D721Med (cell line): ENCODE results near the gene GOLGA6L2.
"Not testable (repeated sequence)": the region's sequence is repeated elsewhere in the genome, so short reads cannot be mapped to it uniquely, and the experiment has no call there.

Experiments used
- DNase-seq: peaks from one replicate; pipeline ENCODE4 v3.0.0; 2011; ENCODE audit warnings: low spot score; ENCODE audit not compliant: insufficient read length
- FAIRE-seq: peaks from 2 replicates; lab custom pipeline; 2011; peaks lifted over from hg19 to GRCh38; lab: Jason Lieb, UNC
- TF ChIP-seq, protein P1 (sequence below): IDR thresholded peaks from 2 replicates; pipeline ENCODE4 v1.5.1; 2012; ENCODE audit warnings: mild to moderate bottlenecking, control low read depth; ENCODE audit not compliant: insufficient read depth; ENCODE audit errors: missing control alignments

Gene GOLGA6L2

DNA sequence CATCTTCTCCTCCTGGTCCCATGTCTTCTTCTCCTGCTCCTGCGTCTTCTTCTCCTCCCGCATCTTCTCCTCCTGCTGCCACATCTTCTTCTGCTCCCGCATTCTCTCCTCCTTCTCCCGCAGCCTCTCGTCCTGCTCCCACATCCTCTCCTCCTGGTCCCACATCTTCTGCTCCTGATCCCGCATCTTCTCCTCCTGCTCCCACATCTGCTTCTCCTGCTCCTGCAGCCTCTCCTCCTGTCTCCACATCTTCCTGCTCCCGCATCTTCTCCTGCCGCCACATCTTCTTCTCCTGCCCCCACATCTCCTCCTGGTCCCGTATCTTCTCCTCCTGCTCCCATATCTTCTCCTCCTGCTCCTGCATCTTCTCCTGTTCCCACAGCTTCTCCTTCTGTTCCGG lies 6.4 kb downstream of the GOLGA6L2 start:
- TF ChIP-seq, protein P1, sequence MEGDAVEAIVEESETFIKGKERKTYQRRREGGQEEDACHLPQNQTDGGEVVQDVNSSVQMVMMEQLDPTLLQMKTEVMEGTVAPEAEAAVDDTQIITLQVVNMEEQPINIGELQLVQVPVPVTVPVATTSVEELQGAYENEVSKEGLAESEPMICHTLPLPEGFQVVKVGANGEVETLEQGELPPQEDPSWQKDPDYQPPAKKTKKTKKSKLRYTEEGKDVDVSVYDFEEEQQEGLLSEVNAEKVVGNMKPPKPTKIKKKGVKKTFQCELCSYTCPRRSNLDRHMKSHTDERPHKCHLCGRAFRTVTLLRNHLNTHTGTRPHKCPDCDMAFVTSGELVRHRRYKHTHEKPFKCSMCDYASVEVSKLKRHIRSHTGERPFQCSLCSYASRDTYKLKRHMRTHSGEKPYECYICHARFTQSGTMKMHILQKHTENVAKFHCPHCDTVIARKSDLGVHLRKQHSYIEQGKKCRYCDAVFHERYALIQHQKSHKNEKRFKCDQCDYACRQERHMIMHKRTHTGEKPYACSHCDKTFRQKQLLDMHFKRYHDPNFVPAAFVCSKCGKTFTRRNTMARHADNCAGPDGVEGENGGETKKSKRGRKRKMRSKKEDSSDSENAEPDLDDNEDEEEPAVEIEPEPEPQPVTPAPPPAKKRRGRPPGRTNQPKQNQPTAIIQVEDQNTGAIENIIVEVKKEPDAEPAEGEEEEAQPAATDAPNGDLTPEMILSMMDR = no peak
- FAIRE-seq (no peak), DNase-seq (no peak)

DNA sequence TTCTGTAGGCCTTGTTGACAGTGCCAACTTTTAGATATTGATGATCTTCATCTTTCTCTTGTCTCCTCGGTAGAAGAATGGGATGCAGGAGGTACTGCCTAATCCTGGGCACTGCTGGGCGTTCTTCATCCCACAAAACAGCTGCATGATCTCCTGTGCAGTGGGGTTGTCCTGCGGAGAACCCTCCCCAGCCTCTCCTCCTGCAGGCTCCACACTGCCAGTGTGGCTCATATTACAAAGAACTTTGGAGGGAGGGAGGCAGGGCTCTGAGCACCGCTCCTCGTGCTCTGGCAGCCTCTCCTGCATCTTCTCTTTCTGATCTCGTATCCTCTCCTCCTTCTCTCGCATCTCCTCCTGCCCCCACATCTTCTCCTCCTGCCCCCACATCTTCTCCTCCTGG lies 7.5 kb downstream of the GOLGA6L2 start:
- no peak for DNase-seq
- TF ChIP-seq, protein P1 = no peak
- no peak for FAIRE-seq

DNA sequence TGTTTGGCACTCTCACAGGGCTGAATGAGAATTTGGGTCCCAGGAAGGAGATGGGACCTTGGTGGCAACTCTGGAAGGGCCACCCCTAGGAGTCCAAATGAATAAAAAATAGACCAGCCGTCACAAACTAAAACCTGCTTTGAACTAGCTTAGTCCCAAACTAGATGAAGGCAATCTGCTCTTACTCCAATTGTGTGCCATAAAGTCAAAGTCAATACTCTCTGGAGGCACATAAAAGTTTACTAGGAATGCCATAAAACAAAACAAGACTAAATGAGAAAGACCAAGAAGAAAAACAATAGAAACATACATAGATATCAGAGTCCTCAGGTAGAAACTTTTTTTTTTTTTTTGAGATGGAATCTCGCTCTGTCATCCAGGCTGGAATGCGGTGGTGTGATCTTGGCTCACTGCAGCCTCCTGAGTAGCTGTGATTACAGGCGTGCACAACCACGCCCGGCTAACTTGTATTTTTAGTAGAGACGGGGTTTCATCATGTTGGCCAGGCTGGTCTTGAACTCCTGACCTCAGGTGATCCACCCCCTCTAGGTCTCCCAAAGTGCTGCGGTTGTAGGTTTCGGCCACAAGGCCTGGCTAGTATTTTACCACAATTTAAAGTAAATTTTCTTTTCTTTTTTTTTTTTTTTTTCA lies 8.1 kb downstream of the GOLGA6L2 start:
- FAIRE-seq = no peak
- TF ChIP-seq, protein P1 = no peak
- no peak for DNase-seq

DNA sequence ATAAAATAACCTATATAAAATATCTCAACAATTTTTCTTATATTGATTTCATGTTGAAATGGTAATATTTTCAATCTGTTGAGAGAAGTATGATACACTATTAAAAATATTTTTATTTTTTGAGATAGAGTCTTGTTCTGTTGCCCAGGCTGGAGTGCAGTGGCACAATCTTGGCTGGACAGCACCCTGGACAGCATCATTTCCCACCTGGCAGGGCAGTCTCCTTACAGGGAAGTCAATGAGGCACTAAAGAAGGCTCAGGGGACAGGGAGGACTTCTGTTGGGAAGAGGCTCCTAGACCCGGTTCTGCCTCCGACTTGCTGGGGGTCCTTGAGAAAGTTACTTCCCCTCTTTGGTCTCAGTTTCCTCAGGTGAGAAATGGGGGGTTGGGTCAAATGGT lies 9.4 kb downstream of the GOLGA6L2 start:
- DNase-seq (no peak), FAIRE-seq (no peak)
- TF ChIP-seq, protein P1 = no peak

DNA sequence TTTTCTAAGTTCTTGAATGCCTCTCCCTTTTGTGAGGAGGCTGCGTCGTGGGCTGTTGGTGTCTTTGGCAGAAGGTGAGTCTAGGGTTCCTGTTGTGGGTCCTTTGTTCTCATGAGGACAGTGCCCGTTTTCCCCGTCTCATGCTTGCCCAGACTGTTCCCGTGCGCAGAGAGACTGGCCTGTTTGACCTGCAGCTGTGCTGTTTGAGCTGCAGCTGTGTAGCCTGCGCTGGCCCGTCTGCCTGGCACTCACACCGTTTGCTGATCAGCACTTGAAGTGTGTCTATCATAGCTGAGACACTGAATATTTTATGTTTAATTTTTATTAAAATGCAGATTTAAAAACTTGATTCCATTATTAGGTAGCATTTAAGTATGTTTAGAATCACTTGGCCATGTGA lies 9.9 kb downstream of the GOLGA6L2 start:
- DNase-seq (no peak), FAIRE-seq (no peak)
- TF ChIP-seq, protein P1 = no peak

DNA sequence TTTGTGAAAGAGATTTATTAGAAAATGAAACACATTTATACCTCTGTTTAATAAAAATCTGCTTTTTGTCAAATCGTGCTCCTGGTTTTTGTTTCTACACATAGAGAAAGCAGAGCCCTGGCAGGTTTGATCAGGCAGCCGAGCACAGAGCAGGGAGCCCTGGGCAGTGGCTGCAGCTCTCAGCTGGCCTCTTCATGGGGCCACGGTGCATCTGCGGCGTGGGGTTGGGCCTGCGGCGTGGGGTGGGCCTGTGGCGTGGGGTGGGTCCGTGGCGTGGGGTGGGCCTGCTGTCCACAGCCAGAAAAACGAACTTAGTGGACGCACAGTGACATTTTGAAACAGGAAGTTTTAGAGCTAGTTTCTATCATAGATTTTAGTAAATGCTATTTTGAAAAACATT lies 10.6 kb downstream of the GOLGA6L2 start:
- FAIRE-seq (no peak), DNase-seq (no peak)
- TF ChIP-seq, protein P1 = no peak

DNA sequence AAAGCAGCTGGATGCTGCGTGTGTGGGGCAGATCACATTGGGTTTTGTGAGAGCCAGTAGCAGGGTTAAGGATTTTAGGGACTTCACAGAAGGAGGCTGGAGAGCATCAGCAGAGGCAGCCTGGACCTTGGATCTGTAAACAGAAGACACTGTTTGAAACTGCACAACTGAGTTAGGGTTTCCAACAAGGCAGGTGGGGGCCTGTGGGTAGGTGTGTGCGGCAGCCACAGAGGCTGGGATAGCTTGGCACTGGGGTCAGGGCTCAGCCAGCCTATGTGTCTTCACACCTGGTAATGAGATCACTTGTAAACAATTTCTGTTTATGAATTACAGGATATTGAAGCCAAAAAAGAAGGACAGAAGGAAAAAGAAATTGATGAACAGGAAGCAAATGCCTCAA lies 12.3 kb downstream of the GOLGA6L2 start:
- not testable (repeated sequence) for DNase-seq, FAIRE-seq

DNA sequence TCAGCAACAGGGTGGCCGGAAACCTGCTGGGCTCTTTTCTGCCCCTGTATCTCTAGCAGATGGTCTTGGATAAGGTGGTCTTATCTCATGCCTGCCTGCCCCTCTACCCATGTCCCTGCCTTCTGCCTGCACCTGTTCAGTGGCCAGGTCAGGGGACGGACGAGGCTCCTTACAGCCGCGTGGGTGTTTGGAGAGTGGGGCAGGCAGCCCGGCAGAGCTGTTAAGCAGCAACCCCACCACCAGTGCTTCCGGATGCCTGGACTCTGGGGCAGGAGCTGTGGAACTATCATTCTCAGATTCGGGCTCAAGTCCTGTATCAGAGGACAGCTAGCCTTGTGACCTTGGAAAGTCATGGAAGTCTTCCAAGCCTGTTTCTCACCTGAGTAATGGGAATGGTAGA lies 21.7 kb downstream of the GOLGA6L2 start:
- FAIRE-seq, DNase-seq: not testable (repeated sequence)
